ENCODE results near the gene ARHGEF25.
"Not testable (repeated sequence)": the region's sequence is repeated elsewhere in the genome, so short reads cannot be mapped to it uniquely, and the experiment has no call there.

ARHGEF25 gene

DNA sequence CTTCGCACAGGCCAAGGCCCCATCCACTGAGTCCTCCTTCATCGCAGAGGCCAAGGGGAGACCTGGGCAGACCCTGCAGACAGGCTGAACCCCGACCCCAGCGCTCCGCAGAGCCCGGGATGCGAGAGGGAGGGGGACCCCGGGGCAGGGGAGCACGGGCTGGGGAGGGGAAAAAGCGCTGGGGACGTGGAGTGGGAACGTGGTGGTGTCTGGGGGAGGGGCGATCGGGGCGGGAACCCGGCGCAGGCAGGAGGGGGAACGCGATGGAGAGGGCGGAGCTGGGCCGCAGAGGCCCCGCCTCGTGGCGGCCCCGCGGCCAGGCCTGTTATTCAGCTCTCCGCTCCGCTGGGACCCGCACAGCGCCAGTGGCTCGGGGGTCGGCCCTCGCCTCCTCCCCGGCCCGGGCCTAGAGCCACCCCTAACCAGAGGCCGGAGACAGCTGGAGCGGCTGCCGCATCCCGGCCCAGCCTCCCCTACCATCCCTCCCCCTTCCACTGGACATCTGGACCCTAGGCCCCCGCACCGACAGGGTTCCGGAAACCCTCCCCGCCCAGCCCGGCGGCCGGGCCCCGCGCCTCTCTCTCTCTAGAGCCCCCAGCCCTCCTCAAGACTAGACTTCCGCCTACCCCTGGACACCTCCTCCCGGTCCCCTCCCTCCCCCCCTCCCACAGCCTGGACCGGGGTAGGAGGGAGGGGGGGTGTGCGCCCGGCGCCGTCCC is at the start of gene ARHGEF25:
Gene ARHGEF25, plus strand, starts transcription at position 328 of the 719 bp plus-strand sequence. CDS start 460 bp downstream, outside the sequence.
- DNase-seq, result no peak

DNA sequence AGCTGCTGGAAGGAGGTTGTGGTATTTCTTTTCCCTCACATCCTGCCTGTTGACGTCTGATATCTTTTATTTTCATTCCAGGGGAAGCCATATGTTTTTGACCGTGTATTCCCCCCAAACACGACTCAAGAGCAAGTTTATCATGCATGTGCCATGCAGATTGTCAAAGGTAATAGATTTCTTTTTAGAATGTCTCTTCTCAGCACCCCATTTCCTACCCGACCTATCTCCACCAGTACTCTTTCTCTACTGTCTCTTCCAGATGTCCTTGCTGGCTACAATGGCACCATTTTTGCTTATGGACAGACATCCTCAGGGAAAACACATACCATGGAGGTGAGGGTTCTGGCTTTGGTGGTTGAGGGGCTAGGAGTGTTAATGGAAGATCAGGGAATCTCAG is 47.9 kb upstream of the ARHGEF25 start:
- DNase-seq, result no peak

DNA sequence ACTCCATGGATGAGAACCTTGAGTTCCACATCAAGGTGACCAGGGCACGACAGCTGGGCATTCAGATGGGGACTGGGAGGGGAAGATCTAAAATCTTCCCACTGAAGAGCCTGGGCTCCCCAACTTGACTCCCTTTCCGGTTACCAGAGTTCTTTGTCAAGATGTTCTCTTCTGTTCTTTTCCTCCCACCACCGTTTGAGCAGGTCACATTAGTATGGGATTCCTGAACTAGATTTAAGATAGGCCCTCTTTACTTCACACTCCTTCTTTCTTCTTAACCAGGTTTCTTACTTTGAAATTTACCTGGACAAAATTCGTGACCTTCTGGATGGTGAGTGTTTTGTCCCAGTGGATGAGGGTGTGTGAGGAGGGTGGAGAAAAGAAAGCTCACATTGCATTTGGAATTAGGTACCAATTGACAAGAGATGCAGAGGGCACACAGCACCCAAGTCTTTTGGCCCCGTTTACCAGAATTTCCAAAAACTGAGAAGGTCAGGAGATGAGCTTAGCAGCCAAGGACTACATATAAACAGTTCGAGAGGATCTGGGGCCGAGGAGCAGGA is 47.0 kb upstream of the ARHGEF25 start:
- DNase-seq, result no peak

DNA sequence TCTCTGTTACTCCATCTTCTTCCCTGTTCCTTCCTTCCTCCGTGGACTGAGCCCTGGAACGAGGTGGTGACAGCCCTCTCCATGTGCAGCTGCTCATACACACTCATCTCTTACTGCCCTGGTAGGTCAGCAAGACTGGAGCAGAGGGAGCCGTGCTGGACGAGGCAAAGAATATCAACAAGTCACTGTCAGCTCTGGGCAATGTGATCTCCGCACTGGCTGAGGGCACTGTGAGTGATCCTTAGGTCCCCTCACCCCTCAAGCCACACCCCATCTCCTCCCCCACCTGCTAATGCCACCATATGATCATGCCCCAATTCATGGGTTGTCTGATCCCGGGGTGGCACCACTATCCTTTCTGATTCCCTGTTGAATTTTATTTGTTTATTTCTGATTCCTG is 42.4 kb upstream of the ARHGEF25 start:
- DNase-seq, result no peak

DNA sequence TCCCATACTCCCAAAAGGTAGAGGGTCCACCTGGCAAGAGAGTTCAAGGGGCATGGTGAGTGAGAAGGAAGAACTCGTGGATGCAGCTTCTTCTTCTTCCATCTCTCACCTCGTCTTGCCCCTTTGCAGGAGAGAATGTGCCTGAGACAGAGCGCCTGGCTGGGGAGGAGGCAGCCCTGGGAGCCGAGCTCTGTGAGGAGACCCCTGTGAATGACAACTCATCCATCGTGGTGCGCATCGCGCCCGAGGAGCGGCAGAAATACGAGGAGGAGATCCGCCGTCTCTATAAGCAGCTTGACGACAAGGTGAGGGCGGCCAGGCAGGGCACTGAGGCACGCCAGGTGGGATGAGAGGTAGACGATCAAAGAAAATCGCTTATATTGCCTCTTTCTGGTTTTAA is 41.4 kb upstream of the ARHGEF25 start:
- DNase-seq, result no peak

DNA sequence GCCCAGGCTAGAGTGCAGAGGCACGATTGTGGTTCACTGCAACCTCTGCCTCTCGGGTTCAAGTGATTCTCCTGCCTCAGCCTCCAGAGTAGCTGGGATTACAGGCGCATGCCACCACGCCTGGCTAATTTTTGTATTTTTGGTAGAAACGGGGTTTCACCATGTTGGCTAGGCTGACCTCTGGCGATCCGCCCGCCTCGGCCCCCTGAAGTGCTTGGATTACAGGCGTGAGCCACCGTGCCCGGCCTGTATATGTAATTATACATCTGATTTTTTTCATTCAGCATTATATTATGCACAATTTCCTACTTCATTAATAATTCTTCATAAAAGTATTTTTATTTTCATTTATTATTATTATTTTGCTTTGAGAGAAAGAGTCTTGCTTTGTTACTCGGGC is 40.8 kb upstream of the ARHGEF25 start:
- DNase-seq, result not testable (repeated sequence)

DNA sequence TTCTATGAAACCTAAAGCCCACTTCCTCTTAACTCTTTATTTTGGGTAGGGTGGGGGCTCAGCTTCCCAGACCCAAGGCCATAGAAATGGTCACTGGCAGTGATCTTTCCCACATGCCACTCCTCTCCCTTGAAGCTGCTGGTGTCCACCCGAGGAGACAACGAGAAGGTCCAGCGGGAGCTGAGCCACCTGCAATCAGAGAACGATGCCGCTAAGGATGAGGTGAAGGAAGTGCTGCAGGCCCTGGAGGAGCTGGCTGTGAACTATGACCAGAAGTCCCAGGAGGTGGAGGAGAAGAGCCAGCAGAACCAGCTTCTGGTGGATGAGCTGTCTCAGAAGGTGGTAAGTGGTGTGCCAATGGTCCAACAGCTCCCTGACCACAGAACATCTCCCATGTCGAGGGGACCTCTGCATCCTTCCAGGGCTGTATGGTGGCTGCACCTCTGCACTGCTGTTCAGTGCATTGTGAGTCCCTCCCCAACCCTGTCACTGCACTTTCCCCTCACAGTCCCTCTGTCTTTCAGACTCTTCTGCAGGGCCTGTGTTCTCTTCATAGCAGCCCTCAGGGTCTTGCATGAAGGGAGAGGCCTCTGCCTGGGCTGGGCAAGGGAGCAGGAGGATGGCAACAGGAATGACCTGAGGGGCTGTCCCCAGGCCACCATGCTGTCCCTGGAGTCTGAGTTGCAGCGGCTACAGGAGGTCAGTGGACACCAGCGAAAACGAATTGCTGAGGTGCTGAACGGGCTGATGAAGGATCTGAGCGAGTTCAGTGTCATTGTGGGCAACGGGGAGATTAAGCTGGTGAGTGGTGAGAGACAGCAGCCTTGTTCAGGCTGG is 39.1 kb upstream of the ARHGEF25 start:
- DNase-seq, result no peak

DNA sequence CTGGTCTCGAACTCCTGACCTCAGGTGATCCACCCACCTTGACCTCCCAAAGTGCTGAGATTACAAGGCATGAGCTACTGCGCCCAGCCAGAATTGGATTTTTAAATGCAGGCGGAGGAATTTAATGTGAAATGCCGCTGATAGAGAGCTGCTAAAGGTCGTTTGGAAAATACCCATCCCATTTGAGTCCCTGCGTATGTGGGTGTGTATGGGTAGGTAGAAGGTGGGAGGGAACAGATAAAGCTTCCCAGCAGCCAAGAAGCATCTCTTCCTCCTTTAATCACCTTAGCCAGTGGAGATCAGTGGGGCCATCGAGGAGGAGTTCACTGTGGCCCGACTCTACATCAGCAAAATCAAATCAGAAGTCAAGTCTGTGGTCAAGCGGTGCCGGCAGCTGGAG is 36.4 kb upstream of the ARHGEF25 start:
- no peak for DNase-seq

DNA sequence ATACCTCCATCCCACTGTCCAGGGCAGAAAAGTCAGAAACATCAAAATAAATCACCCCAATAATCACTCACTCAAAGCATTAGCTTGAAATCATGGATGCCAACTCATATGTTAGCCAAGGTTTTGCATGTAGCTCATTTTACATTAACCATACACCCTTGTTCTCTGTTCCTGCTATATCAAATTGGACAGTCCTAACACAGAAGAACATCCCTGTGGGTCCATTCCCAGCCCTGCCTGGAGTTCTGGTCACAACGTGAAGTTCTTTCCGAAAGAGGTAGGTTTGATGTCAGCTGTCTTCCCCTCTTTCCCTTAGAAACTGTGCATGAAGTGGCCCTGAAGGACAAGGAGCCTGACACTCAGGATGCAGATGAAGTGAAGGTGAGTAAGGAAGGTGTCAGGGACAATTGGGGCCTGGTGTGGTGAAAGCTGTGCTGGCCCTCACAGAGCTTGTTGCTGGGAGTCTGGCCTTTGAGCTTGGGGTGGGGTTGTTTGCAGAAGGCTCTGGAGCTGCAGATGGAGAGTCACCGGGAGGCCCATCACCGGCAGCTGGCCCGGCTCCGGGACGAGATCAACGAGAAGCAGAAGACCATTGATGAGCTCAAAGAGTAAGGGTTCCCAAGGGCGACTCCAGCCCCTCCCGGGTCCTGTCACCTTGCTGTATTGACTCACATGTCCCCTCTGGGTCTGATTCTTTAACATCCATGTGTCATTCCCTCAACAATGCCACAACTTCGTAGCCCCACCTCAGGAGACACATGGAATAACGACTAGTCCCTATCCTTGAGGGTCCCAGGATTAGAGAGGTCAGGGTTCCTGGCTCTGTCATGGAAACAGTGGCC is 35.2 kb upstream of the ARHGEF25 start:
- DNase-seq, result no peak

DNA sequence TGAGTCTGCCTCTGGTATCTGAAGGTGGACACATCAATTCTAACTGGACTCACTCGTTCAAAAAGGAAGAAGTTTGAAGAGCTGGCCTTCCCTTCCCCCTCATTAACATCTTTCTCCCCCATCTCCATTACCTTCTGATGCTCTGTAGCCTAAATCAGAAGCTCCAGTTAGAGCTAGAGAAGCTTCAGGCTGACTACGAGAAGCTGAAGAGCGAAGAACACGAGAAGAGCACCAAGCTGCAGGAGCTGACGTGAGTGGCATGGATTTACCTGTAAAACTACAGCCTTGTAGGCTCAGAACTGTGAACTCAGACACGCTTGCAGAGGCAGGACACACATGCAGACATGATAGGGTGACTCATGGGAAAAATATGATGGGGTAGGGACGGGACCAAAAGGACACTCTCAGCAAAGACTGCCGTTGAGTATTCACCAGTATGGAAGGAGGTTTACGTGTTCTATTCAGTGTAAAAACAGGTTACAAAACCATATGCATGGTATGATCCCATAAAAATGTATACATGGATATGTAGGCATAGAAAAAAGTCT is 34.5 kb upstream of the ARHGEF25 start:
- no peak for DNase-seq

DNA sequence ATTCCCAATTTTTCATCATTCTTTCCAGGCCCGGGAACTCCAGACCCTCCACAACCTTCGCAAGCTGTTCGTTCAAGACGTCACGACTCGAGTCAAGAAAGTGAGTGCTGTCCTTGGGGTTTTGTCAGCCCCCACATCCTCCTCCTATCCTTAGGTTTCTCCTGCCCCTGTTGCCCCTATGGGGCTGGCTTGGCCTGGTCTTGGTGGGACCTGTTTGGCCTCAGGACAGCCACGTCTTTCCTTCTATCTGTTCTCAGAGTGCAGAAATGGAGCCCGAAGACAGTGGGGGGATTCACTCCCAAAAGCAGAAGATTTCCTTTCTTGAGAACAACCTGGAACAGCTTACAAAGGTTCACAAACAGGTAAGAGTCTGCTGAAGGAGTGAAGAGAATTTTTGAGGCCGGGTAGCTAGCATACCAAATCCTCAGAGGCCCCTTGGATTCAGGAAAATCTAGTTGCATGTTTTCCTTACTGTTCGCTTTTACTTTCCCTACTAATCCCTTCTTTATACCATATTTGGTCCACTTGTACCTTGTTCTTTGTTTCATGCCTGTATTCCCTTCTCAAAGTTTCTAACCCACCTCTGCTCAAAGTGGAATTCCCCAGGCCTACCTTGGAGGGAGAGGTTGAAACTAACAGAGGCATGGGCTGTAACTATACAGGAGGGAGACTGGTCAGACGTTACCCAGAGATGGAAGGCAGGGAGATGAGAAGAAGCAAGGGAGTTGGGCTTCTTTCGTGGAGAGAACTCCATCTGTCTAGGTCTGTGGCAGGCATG is 33.1 kb upstream of the ARHGEF25 start:
- DNase-seq, result no peak

DNA sequence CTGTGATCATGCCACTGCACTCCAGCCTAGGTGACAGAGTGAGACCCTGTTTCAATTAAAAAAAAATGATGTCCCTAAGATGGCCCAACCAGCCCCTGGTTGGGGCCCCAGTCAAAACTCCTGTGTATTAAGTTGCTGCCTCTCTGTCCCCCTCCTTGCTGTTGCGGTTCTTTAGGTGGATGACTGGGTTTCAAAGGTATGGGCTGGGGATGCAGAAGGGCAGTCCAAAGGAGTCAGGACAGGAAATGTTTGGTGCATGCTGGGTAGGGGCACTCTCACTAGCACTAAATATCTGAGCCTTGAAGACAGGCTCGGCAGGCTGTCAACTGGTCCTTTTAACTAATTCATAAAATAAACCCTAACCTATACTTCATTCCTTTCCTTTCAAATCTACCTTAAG is 32.2 kb upstream of the ARHGEF25 start:
- no peak for DNase-seq

DNA sequence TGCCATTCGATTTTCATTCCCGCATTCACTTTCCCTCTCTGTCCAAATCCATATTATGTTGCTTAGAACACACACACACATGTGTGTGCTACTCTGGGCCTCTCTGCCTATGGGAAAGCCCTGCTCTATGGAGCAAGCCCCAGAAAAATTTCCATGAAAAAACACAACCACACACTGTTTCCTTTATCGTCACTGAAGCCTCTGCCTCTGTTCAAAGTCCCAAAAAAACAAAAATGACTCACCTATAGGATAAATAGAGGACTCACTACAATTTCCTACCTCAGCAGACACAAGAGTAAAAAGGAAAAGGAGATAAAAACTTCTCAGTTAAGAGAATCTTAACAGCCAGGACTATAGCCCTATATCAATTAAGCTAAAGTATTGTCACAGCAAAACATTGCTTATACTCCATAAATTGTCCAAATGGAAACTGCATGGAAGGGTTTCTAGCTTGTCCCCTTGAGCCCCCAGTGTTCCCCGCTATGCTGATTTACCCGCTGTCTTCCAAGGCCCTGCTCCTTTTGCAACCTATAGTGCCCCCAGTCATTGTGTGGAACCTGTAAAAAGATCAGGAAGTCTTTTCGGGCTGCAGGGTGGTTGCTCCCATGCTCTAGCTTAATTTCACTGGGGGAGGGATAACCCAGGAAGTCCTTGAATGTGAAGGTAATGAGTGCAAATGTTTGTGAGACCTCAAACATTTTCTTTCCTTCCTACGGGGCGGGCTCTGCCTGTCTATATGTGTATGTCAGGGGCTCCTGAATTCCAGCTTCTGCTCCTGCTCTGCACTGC is 31.4 kb upstream of the ARHGEF25 start:
- DNase-seq, result no peak

DNA sequence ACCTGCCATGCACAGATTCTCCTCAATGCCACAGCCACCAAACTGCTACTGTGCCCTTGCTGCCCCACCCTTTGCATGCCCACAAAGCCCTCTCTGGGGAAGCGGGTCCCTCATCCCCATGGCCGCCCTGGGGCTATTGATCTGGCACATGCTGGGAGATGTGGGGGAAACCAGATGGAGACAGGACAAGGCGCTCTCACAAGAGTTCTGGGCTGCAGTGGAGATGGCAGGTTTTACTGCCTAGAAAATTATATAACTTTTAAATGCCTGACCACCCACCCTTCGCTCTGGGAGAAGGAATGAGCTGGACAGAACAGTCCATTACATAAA is 30.8 kb upstream of the ARHGEF25 start:
- no peak for DNase-seq

DNA sequence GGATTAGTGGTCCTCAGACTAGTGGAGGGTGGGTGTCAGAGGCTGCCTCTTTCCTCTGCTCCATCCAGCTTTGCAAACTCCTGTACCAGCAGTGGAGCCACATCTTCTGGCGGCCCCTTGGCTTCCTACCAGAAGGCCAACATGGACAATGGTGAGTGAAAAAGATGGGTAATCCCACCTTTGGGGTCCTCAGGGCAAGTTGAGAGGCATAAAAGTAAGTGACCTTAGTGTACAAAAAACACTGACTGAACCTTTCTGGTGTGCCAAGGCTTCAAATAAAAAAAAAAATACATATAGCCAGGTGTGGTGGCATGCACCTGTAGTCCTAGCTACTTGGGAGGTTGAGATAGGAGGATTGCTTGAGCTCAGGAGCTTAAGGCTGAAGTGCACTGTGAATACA is 29.4 kb upstream of the ARHGEF25 start:
- no peak for DNase-seq

DNA sequence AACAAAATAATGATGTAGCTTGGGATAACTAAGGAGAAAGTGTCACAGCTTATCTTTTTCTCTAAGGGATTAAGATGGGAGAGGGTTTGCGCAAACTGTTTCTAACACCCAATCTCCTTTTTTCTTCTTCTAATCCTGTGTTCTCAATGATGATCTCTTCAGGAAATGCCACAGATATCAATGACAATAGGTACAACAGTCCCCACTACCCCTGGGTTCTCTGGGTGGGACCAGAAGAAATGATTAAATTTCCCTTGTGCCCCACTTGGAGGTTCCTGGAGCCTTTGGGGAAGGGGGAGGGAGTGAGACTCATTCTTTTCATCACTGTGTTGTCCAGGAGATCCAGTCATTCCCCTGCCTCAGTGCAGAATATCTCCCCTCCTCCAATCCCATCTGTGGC is 28.8 kb upstream of the ARHGEF25 start:
- DNase-seq, result no peak

DNA sequence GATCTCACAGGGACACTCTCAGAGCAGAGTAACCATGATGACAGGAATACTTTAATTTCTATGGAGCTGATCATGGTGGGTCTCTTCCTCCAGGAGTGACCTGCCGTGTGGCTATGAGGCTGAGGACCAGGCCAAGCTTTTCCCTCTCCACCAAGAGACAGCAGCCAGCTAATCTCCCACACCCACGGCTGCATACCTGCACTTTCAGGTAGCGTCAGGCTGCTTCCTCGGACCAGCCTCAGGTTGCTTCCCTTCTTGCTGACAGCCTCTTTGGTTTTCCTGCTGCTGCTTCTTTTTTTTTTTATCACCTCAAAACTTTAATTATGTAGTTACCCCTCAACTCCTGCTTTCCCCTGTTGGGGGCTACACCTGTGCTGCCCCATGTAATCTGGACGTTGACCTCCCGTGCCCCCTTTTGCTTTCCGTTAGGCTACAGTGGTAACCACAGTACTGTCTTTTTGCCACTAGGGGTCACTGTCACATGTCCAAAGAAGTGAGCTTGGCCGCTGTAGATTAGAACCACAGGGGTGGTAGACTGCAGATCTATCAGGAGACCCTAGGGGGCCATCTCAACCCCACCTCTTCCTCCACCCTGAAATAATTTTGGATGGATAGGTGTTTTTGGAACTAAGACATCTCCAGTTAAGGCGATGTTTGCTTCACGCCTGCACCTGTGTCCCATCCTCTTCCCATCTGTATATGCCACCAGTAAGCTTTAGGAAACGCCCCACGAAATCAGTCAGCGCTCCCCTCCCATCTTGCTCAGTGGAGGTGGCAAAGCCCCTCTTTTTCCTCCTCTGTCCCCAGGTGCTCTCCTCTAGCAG is 28.0 kb upstream of the ARHGEF25 start:
- DNase-seq, result peak; percentile 87

DNA sequence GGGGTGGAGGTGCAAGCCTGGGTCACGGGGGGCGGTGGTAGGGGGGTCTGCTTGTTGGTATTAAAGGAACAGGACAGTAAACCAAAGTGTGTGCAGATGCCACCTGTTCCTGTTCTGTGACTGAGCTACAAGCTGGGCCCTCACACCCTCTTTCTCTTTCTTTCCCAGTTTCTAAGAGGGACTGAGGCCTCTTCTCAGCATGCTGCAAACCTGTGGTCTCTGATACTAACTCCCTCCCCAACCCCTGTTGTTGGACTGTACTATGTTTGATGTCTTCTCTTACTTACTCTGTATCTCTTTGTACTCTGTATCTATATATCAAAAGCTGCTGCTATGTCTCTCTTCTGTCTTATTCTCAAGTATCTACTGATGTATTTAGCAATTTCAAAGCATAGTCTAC is 27.2 kb upstream of the ARHGEF25 start:
- DNase-seq, result no peak

DNA sequence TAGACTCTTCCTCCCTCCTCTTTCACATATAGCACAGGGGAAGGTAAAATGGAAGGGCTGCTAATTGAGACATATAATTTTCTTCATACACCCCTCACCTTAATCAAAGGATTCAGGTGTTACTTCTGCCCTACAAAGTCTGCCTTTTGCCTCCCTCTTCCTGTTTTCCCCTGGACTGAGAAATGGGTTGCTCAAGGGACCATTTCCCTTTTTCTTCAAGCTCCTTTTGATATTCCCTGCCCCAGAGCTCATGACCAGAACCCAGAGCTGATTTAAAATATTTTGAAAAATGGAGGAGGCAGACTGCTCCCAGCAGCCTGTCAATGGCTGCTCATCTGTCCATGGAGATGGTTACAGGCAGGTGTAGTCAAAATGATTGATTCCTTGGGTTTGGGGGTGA is 26.5 kb upstream of the ARHGEF25 start:
- DNase-seq, result no peak

DNA sequence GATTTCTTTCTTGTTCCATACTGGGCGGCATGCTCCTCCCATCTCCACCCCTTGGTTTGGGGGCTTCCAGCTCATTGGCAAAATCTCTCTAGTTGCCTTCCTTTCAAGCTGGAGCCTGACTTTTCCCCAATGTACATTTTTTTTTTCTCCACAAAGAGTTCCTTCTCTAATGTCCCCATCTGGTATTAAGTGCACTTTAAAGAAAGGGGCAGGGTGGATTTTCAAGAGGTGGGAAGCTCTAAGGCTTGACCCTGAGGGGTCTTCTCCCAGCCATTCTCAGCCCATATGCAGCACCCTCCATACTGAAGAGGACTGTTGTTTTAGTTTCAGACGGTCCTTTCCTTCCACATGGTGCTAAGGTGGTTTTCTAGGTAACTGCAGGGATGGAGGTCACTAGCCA is 26.1 kb upstream of the ARHGEF25 start:
- no peak for DNase-seq

All from hematopoietic multipotent progenitor cell treated with erythropoietin and hydrocortisone succinate and interleukin-3 and kit ligand, for 8 days (in vitro differentiated cells).